GM12801 (cell line): ENCODE data around the gene BSG.

ENCODE experiments used
- CTCF ChIP-seq: IDR thresholded peaks from one replicate; pipeline ENCODE4 v1.5.1; 2011; ENCODE audit warnings: control low read depth; ENCODE audit not compliant: insufficient read length; ENCODE audit errors: extremely low read depth

BSG gene

GRCh38 chr19:572140-572742 is at the start of gene BSG:
Gene BSG (plus strand): TSS chr19:572596. CDS start chr19:572635, 39 bp downstream.
- TF ChIP-seq CTCF, result no peak

- TF ChIP-seq CTCF, result no peak
Measured at GRCh38 chr19:522726-523125, 49.7 kb upstream of the BSG start.

- TF ChIP-seq CTCF, result no peak
Measured at GRCh38 chr19:524062-524674, 48.2 kb upstream of the BSG start.

- no peak for TF ChIP-seq CTCF
Measured at GRCh38 chr19:525029-525428, 47.4 kb upstream of the BSG start.

GRCh38 chr19:525857-526419 is 46.5 kb upstream of the BSG start:
- TF ChIP-seq CTCF, result no peak

- TF ChIP-seq CTCF, result no peak
Measured at GRCh38 chr19:530134-531008, 42.0 kb upstream of the BSG start.
